Transverse colon (tissue), 4 donors: Measurements from ENCODE around the gene CKS1B.

ENCODE experiments used
- EP300 ChIP-seq: sonication (generic); formaldehyde crosslinking; IDR thresholded peaks from one replicate; pipeline ENCODE4 v1.6.1; 2017; ENCODE audit warnings: antibody characterized with exemption, low read depth
- POLR2AphosphoS5 ChIP-seq, 3 donors: sonication (generic); formaldehyde crosslinking; IDR thresholded peaks; one replicate each; pipeline ENCODE4 v1.6.1; 2016; ENCODE audit warnings: antibody characterized with exemption in 3 of 3
- TF ChIP-seq, protein P1 (sequence below), 5 experiments: fragments of 200-600 bp in 3 of 5; fragments of 450-650 bp in 2 of 5; sonication (generic) in 3 of 5; IDR thresholded peaks; 1 replicate in 2 of 5; 2 replicates in 3 of 5; pipeline ENCODE4 v1.5.1; 2016 to 2017; ENCODE audit warnings: antibody characterized with exemption in 5 of 5, inconsistent platforms in 3 of 5, mild to moderate bottlenecking in 2 of 5, moderate library complexity in 1 of 5

DNA sequence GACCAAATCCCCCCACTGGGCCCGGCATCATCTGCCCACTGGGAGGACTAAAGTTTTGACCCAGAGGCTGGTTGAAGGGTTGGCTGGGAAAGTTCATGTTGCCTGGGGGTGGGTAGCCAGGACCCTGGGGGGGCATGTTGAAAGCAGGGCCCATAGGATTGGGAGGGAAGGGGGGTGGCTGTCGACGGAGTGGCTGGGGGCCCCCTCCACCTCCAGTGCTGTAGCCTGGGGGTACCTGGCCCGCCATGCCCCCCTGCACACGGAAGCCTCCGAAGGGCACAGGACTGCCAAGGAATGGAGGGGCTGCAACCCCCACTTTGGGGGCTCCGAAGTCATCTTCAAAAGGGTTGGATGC lies 15.1 kb upstream of the CKS1B start:
- TF ChIP-seq, protein P1, sequence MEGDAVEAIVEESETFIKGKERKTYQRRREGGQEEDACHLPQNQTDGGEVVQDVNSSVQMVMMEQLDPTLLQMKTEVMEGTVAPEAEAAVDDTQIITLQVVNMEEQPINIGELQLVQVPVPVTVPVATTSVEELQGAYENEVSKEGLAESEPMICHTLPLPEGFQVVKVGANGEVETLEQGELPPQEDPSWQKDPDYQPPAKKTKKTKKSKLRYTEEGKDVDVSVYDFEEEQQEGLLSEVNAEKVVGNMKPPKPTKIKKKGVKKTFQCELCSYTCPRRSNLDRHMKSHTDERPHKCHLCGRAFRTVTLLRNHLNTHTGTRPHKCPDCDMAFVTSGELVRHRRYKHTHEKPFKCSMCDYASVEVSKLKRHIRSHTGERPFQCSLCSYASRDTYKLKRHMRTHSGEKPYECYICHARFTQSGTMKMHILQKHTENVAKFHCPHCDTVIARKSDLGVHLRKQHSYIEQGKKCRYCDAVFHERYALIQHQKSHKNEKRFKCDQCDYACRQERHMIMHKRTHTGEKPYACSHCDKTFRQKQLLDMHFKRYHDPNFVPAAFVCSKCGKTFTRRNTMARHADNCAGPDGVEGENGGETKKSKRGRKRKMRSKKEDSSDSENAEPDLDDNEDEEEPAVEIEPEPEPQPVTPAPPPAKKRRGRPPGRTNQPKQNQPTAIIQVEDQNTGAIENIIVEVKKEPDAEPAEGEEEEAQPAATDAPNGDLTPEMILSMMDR (IDR thresholded peaks at IDR 0.05), result no peak
- TF ChIP-seq POLR2AphosphoS5 (IDR thresholded peaks at IDR 0.05), result no peak
- no peak for TF ChIP-seq EP300
